HUES48 (cell line): ENCODE data around the gene IDH2.

Source experiments
- H3K27ac ChIP-seq: one replicate; pipeline ENCODE4 v1.7.0; 2013; ENCODE audit warnings: low read depth, low read length, inconsistent platforms
- H3K27me3 ChIP-seq: 2 replicates; pipeline ENCODE4 v1.6.1; 2013; ENCODE audit warnings: mild to moderate bottlenecking, low read length; ENCODE audit not compliant: control insufficient read depth, insufficient read depth
- H3K36me3 ChIP-seq: 2 replicates; pipeline ENCODE4 v1.6.1; 2013; ENCODE audit warnings: low read length; ENCODE audit not compliant: control insufficient read depth, insufficient read depth
- H3K4me1 ChIP-seq: 2 replicates; pipeline ENCODE4 v1.6.1; 2013; ENCODE audit warnings: mild to moderate bottlenecking, low read length; ENCODE audit not compliant: control insufficient read depth, insufficient read depth
- H3K4me3 ChIP-seq: 2 replicates; pipeline ENCODE4 v1.5.1; 2013; ENCODE audit warnings: mild to moderate bottlenecking, low read depth, low read length
- H3K9ac ChIP-seq: 2 replicates; pipeline ENCODE4 v1.6.1; 2013; ENCODE audit warnings: mild to moderate bottlenecking, low read depth, low read length, moderate library complexity
- H3K9me3 ChIP-seq: 2 replicates; pipeline ENCODE4 v1.6.1; 2013; ENCODE audit warnings: low read length; ENCODE audit not compliant: control insufficient read depth, insufficient read depth

IDH2 gene

DNA sequence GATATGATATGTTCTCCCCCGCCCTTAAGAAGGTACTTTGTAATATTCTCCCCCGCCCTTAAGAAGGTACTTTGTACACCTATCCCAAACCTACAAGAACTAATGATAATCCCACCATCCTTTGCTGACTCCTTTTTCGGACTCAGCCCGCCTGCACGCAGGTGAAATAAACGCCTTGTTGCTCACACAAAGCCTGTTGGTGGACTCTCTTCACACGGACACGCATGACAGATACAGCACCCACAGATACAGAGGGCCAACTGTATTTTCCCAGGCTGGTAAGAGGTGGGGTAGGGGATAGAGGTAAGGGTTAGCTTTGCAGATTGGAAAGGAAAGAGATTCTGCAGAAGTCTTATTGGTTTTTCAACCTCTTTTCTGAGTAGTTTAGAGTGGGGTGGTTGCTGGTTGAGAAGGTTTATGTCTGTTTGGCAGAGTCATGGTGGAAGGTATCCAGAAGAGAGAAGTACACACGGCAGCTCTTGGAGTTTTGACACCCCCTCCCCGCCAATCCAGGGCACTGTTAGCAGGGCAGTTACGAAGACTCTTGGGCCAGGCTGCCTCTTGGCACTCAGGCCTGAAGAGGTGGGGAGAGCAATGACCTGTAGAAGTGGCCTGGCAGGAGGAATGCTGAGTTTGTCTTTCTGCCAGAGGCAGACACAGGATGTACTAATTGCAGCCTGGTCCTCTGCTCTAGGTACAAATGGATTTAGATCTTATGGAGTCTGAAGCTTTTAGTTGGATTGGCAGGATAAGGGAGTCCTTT is 36.0 kb upstream of the IDH2 start:
- H3K27me3 ChIP-seq: no peaks in the 10 kb centered on the region
- H3K27ac ChIP-seq: no peak overlapping the region
- H3K9ac ChIP-seq: no peak overlapping the region
- H3K4me1 ChIP-seq: peaks cover 4% of the 10 kb centered on the region; the same call in 1 of the 2 replicates
- H3K4me3 ChIP-seq: no peak overlapping the region
- H3K9me3 ChIP-seq: no peaks in the 10 kb centered on the region
- H3K36me3 ChIP-seq: no peaks in the 10 kb centered on the region

DNA sequence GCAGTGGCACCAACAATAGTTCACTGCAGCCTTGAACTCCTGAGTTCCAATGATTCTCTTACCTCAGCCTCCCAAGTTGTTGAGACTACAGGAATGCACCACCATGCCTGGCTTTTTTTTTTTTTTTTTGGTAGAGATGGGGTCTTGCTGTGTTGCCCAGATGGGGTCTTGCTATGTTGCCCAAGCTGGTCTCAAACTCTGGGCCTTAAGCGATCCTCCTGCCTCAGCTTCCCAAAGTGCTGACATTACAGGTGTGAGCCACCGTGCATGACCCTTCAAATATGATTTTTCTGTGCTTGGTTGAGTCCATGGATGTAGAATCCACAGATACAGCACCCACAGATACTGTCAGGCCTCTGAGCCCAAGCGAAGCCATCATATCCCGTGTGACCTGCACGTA is 30.2 kb upstream of the IDH2 start:
- Histone ChIP-seq H3K4me1 (no peaks in the 10 kb centered on the region), H3K36me3 (no peaks in the 10 kb centered on the region), H3K9me3 (no peaks in the 10 kb centered on the region), H3K27me3 (no peaks in the 10 kb centered on the region), H3K9ac (no peak overlapping the region), H3K4me3 (no peak overlapping the region), H3K27ac (no peak overlapping the region)

DNA sequence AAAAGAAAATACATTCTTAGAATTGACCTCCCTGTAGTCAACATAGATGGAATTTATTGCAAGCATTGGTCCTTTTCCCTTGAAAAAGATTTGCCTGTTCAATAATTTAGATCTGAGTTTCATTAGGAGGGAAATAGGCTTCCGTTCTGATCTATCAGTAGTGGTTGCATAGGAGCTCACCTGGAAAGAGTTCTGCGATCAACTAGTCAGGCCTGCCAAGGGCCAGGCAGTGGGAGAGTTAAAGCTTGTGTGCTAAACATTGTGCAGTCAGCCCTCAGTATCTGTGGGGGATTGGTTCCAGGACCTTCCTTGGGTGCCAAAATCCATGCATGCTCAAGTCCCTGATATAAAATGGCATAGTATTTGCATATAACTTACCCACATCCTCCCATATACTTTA is 29.6 kb upstream of the IDH2 start:
- Histone ChIP-seq H3K4me1 (peaks cover 3% of the 10 kb centered on the region), H3K27ac (no peak overlapping the region), H3K36me3 (no peaks in the 10 kb centered on the region), H3K4me3 (no peak overlapping the region), H3K27me3 (no peaks in the 10 kb centered on the region), H3K9ac (no peak overlapping the region), H3K9me3 (no peaks in the 10 kb centered on the region)

DNA sequence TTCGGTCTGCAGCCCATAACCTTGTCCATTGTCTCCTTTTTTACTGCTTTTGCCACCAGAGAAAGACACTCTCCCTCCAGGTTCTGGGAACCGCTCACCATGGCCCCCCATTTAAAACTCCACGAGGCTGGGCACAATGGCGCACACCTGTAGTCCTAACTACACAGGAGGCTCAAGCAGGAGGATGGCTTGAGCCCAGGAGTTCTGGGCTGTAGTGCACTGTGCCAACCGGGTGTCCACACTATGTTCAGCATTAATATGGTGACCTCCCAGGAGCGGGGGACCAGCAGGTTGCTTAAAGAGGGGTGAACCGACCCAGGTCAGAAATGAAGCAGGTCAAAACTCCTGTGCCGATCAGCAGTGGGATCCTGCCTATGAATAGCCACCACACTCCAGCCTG is 28.0 kb upstream of the IDH2 start:
- Histone ChIP-seq H3K9me3 (no peaks in the 10 kb centered on the region), H3K27me3 (no peaks in the 10 kb centered on the region), H3K27ac (no peak overlapping the region), H3K4me1 (peaks cover 10% of the 10 kb centered on the region), H3K9ac (no peak overlapping the region), H3K36me3 (no peaks in the 10 kb centered on the region), H3K4me3 (no peak overlapping the region)

DNA sequence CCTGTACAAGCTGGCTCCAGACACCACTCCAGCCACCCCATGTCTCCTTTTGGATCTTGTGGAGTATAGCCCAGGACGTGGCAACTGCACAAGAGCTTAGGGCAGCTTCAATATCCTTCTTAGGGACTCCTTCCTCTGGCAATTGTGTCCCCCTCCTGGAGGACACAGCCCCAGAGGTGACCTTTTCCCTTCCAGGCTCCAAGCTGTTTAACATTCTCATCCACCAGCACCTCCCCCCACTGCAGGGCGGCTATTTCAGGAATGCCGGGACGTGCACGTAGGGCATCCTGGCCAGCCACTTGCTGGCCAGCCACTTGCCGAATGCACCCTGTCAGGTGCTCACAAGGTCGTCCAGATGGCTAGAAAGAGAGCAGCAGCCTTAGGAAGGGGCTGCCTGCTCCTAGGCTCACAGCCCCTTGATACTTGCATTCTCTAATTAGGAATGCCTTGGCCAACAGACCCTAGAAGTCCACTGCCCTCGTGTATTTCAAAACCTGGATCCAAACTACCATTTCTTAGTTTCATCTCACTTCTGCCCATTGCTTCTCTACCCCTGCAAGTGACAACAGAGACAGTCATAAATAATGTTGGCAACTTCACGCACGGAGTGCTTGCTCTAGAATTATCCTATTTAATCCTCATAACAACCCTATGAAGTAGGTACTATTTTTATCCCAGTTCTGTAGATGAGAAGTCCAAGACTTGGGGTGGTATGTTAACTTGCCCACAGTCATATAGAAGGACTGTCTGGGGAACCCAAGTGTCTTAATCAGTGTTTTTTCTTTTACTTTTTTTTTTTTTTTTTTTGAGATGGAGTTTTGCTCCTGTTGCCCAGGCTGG is 24.5 kb upstream of the IDH2 start:
- H3K27ac ChIP-seq: no peak overlapping the region
- no peaks in the 10 kb centered on the region for H3K9me3 ChIP-seq

DNA sequence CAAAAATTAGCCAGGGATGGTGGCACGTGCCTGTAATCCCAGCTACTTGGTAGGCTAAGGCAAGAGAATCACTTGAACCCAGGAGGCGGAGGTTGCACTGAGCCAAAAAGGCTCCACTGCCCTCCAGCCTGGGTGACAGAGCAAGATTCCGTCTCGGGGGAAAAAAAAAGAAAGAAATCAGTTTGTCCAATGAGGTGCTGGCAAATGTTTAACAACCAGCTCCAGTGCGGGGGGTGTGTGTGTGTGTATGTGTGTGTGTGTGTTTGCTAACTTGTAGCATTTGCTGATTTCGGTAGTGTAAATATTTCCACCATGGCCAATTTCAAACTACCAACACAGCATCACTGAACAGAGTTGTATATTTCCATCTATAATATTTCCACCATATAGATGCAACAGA is 23.8 kb upstream of the IDH2 start:
- no peaks in the 10 kb centered on the region for H3K9me3 ChIP-seq
- H3K27me3 ChIP-seq: no peaks in the 10 kb centered on the region
- no peak overlapping the region for H3K4me3 ChIP-seq
- no peak overlapping the region for H3K9ac ChIP-seq
- peaks cover 12% of the 10 kb centered on the region for H3K4me1 ChIP-seq
- no peak overlapping the region for H3K27ac ChIP-seq
- H3K36me3 ChIP-seq: no peaks in the 10 kb centered on the region

More for the DNA sequence above, 24.5 kb upstream of the IDH2 start:
- Histone ChIP-seq H3K36me3 (no peaks in the 10 kb centered on the region), H3K4me3 (no peak overlapping the region), H3K4me1 (peaks cover 10% of the 10 kb centered on the region), H3K9ac (no peak overlapping the region), H3K27me3 (no peaks in the 10 kb centered on the region)

DNA sequence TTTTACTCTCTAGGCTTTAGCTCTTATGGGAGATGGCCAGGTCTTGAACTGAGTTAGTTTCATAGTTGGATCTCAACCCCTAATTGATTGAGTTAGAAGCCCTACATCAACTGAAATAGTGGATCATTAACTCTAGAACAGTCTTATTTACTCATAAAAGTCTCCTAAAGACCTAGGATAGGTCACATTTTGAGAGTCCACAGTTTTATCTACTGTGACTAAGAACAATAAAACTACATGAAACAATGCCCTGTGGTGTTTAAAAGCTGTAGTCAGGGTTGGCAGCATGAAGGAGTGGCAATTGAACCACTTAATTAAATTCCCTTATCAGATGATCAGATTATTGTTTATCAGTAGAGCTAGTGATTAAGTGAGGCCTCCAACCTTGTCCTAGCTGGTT is 22.2 kb upstream of the IDH2 start:
- no peaks in the 10 kb centered on the region for H3K9me3 ChIP-seq
- no peaks in the 10 kb centered on the region for H3K36me3 ChIP-seq
- H3K27ac ChIP-seq: no peak overlapping the region
- H3K4me3 ChIP-seq: no peak overlapping the region
- no peak overlapping the region for H3K9ac ChIP-seq
- no peaks in the 10 kb centered on the region for H3K27me3 ChIP-seq
- peaks cover 13% of the 10 kb centered on the region for H3K4me1 ChIP-seq

DNA sequence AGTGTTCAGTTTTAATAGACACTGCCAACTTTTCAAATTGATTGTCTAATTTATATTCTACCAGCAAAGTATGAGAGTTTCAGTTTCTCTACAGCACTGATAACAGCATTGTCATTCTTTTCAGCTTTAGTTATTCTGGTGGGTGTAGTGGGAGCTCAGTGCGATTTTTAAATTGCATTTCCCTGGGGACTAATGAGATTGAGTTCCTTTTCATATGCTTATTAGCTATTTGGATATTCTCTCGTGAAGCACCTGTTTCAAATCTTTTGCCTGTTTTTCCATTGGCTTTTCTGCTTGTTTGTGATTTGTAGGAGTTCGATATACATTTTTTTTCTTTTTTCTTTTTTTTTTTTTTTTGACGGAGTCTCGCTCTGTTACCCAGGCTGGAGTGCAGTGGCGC is 18.8 kb upstream of the IDH2 start:
- Histone ChIP-seq H3K9me3 (no peaks in the 10 kb centered on the region), H3K27ac (no peak overlapping the region), H3K9ac (no peak overlapping the region), H3K4me3 (no peak overlapping the region), H3K36me3 (no peaks in the 10 kb centered on the region), H3K27me3 (no peaks in the 10 kb centered on the region), H3K4me1 (peaks cover 3% of the 10 kb centered on the region)

DNA sequence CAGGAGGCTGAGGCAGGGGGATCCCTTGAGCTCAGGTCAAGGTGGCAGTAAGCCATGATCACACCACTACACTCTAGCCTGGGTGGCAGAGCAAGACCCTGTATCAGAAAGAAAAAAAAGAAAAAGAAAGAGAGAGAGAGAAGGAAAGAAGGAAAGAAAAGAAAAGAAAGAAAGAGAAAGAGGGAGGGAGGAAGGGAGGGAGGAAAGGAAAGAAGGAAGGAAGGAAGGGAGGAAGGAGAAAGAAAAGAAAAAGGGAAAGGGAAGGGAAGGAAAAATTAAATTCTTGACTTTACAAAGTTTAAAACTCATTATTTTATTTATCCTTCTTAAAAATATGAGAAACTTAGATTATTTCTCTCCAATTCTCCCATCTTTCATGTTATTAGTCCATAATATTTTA is 17.1 kb upstream of the IDH2 start:
- H3K27ac ChIP-seq: no peak overlapping the region
- H3K9me3 ChIP-seq: peaks cover 8% of the 10 kb centered on the region
- no peak overlapping the region for H3K4me3 ChIP-seq
- no peaks in the 10 kb centered on the region for H3K36me3 ChIP-seq
- H3K4me1 ChIP-seq: 0 out of 2 replicates have a peak, but pooled peaks cover 3% of the 10 kb centered on the region
- H3K9ac ChIP-seq: no peak overlapping the region
- no peaks in the 10 kb centered on the region for H3K27me3 ChIP-seq

DNA sequence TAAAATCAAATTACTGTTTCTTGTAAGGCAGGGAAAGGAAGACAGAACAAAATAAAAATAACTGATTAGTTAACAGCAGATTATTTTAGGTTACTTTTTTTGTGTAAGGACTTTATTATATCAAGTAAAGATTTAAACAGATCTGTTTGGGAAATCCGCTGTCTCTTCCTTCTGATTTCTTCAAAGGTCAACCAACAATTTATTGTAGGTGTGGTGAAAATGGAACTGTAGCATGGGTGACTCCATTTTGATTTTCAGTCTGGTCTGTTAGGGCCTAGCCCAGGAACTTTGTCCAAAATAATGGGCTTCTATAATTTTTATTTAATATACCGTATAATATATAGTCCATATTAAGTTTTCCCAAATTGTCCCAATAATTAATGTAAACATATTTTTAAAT is 13.5 kb upstream of the IDH2 start:
- Histone ChIP-seq H3K4me1 (no peaks in the 10 kb centered on the region), H3K27me3 (no peaks in the 10 kb centered on the region), H3K36me3 (no peaks in the 10 kb centered on the region), H3K27ac (no peak overlapping the region), H3K9ac (no peak overlapping the region), H3K9me3 (peaks cover 11% of the 10 kb centered on the region), H3K4me3 (no peak overlapping the region)

DNA sequence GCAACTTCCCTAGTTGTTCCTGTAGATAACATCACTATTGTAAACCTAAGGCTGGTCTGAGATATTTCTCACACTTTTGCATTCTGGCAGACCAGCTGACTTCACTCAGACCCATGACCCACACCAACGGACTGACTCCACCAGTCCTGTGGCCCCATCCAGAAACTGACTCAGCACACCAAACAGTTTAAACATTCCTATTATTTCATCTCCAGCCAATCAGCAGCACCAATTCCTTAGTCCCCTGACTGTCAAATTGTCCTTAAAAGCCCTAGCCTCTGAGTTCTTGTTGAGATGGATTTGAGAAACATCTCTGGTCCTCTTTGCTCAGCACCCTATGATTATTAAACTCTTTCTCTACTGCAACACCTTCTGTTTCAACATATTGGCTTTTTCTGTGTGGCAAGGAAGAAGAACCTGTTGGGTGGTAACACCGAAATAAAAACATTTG is 12.2 kb upstream of the IDH2 start:
- H3K9ac ChIP-seq: no peak overlapping the region
- peaks cover 11% of the 10 kb centered on the region for H3K9me3 ChIP-seq
- H3K4me3 ChIP-seq: no peak overlapping the region
- no peak overlapping the region for H3K27ac ChIP-seq
- H3K27me3 ChIP-seq: no peaks in the 10 kb centered on the region
- no peaks in the 10 kb centered on the region for H3K4me1 ChIP-seq
- no peaks in the 10 kb centered on the region for H3K36me3 ChIP-seq
